ENCODE results near the gene SCD5. TPM values are rescaled to one million over a fixed set of nuclear protein-coding genes. Genes with fewer than 3 reads are reported as not detected.

Gene SCD5
- total RNA-seq, 2 experiments from 2014 or later = 0.47 to 0.76 TPM

GRCh38 chr4:82758701-82759685 lies 39.6 kb downstream of the SCD5 start:
- CTCF ChIA-PET (ENCODE audit: unreplicated experiment) = no interaction called here
- BruUV-seq (replicated peaks) = no TSS peak
- DNase-seq (ENCODE audit: low spot score) = no peak
- H3K36me3 ChIP-seq (ENCODE audit: insufficient read depth, low read length) = no peaks in the 10 kb centered on the region
- TF ChIP-seq EZH2phosphoT487 (IDR thresholded peaks at IDR 0.05; ENCODE audit: borderline replicate concordance, low read depth, low read length) = no peak
- TF ChIP-seq, protein P1, sequence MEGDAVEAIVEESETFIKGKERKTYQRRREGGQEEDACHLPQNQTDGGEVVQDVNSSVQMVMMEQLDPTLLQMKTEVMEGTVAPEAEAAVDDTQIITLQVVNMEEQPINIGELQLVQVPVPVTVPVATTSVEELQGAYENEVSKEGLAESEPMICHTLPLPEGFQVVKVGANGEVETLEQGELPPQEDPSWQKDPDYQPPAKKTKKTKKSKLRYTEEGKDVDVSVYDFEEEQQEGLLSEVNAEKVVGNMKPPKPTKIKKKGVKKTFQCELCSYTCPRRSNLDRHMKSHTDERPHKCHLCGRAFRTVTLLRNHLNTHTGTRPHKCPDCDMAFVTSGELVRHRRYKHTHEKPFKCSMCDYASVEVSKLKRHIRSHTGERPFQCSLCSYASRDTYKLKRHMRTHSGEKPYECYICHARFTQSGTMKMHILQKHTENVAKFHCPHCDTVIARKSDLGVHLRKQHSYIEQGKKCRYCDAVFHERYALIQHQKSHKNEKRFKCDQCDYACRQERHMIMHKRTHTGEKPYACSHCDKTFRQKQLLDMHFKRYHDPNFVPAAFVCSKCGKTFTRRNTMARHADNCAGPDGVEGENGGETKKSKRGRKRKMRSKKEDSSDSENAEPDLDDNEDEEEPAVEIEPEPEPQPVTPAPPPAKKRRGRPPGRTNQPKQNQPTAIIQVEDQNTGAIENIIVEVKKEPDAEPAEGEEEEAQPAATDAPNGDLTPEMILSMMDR (conservative IDR thresholded peaks at IDR 0.05; ENCODE audit: low read length) = no peak
- H3K79me2 ChIP-seq (ENCODE audit: insufficient read depth, low read depth, low read length) = no peaks in the 10 kb centered on the region
- intact Hi-C loops (cut with micrococcal nuclease; ENCODE audit: unreplicated experiment) = no loop called here
- H2AFZ ChIP-seq (ENCODE audit: low read length) = no peak overlapping the region
- no peak overlapping the region for H3K4me2 ChIP-seq (ENCODE audit: low read length)
- H4K20me1 ChIP-seq (ENCODE audit: insufficient read depth, low read length) = no peaks in the 10 kb centered on the region
- H3K27ac ChIP-seq (ENCODE audit: low read depth, low read length, poor library complexity, severe bottlenecking) = no peak overlapping the region
- H3K9me2 ChIP-seq (ENCODE audit: insufficient read depth, low read length) = no peaks in the 10 kb centered on the region
- H3K4me1 ChIP-seq (ENCODE audit: insufficient read depth, low read length, poor library complexity, severe bottlenecking) = no peaks in the 10 kb centered on the region
- no peaks in the 10 kb centered on the region for H3K9me3 ChIP-seq (ENCODE audit: low read length)
- no peak overlapping the region for H3K4me3 ChIP-seq (ENCODE audit: low read depth, low read length, poor library complexity, severe bottlenecking)
- POLR2A ChIA-PET = interaction anchor here (0.6 to 0.7 kb wide), 2 partner anchors 127 to 557 kb away, joined by 3 to 5 read pairs; no protein-coding TSS in a partner anchor

DNA sequence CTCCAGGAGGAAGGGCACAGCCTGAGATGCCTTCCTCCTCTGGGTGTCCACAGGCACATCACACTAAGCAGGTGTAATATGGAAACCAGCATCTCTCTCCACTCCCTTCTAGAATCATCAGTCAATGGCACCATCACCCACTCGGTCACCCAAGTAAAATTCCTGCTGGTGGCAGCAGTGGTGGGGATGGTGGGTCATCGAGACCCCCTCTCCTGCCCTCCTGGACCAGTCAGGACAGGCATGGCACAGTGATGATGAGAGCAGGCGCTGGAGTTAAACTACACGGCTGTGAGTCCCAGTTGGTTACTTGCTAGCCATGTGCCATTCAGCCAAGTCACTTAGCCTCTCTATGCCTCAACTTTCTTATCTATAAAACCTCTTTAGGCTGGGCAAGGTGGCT lies 42.5 kb downstream of the SCD5 start:
- TF ChIP-seq EZH2phosphoT487 (IDR thresholded peaks at IDR 0.05; ENCODE audit: borderline replicate concordance, low read depth, low read length) = no peak
- TF ChIP-seq, protein P1 (conservative IDR thresholded peaks at IDR 0.05; ENCODE audit: low read length) = no peak
- POLR2A ChIA-PET = no interaction called here
- intact Hi-C loops (cut with micrococcal nuclease; ENCODE audit: unreplicated experiment) = no loop called here
- Histone ChIP-seq H3K36me3 (ENCODE audit: insufficient read depth, low read length) (no peaks in the 10 kb centered on the region), H3K27ac (ENCODE audit: low read depth, low read length, poor library complexity, severe bottlenecking) (no peak overlapping the region), H3K4me3 (ENCODE audit: low read depth, low read length, poor library complexity, severe bottlenecking) (no peak overlapping the region), H3K9me3 (ENCODE audit: low read length) (no peaks in the 10 kb centered on the region), H4K20me1 (ENCODE audit: insufficient read depth, low read length) (no peaks in the 10 kb centered on the region), H3K79me2 (ENCODE audit: insufficient read depth, low read depth, low read length) (no peaks in the 10 kb centered on the region), H2AFZ (ENCODE audit: low read length) (no peak overlapping the region), H3K4me2 (ENCODE audit: low read length) (no peak overlapping the region), H3K9me2 (ENCODE audit: insufficient read depth, low read length) (no peaks in the 10 kb centered on the region), H3K4me1 (ENCODE audit: insufficient read depth, low read length, poor library complexity, severe bottlenecking) (no peaks in the 10 kb centered on the region)
- no peak for DNase-seq (ENCODE audit: low spot score)
- CTCF ChIA-PET (ENCODE audit: unreplicated experiment) = no interaction called here
- no TSS peak for BruUV-seq (replicated peaks)

DNA sequence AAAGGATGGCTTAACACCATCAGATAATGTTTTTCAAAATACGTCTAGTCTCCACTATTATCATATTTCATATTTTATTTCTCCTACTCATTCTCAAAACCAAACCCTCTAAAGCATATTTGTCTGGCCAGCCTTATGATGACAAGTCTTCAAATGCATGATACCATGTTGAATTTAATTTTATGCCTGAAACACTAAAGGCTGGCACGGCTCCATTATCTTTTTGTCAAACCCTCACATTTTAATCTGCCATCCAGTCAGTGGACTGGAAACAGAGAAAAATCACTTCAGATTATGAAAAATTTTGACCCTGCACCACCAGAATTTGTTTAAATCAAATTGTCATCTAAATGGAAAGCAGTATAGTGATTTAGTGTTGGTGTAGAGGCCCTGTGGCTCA lies 42.9 kb downstream of the SCD5 start:
- CTCF ChIA-PET (ENCODE audit: unreplicated experiment) = no interaction called here
- BruUV-seq (replicated peaks) = no TSS peak
- DNase-seq (ENCODE audit: low spot score) = no peak
- Histone ChIP-seq H4K20me1 (ENCODE audit: insufficient read depth, low read length) (no peaks in the 10 kb centered on the region), H2AFZ (ENCODE audit: low read length) (no peak overlapping the region), H3K4me1 (ENCODE audit: insufficient read depth, low read length, poor library complexity, severe bottlenecking) (no peaks in the 10 kb centered on the region), H3K27ac (ENCODE audit: low read depth, low read length, poor library complexity, severe bottlenecking) (no peak overlapping the region), H3K79me2 (ENCODE audit: insufficient read depth, low read depth, low read length) (no peaks in the 10 kb centered on the region), H3K9me3 (ENCODE audit: low read length) (no peaks in the 10 kb centered on the region), H3K4me2 (ENCODE audit: low read length) (no peak overlapping the region), H3K36me3 (ENCODE audit: insufficient read depth, low read length) (no peaks in the 10 kb centered on the region), H3K9me2 (ENCODE audit: insufficient read depth, low read length) (no peaks in the 10 kb centered on the region), H3K4me3 (ENCODE audit: low read depth, low read length, poor library complexity, severe bottlenecking) (no peak overlapping the region)
- TF ChIP-seq, protein P1 (conservative IDR thresholded peaks at IDR 0.05; ENCODE audit: low read length) = no peak
- intact Hi-C loops (cut with micrococcal nuclease; ENCODE audit: unreplicated experiment) = no loop called here
- POLR2A ChIA-PET = no interaction called here

Measured in OCI-LY7 (cell line).